Measurements from ENCODE around the gene FDX1. TPM values are rescaled to one million over a fixed set of nuclear protein-coding genes. Genes with fewer than 3 reads are reported as not detected.
A peak's percentile ranks its signal among the peaks of the same experiment; 100 is the strongest.

FDX1 gene
- polyA plus RNA-seq, 3 donors, result 3.9 to 20.2 (median 12.8) TPM

DNA sequence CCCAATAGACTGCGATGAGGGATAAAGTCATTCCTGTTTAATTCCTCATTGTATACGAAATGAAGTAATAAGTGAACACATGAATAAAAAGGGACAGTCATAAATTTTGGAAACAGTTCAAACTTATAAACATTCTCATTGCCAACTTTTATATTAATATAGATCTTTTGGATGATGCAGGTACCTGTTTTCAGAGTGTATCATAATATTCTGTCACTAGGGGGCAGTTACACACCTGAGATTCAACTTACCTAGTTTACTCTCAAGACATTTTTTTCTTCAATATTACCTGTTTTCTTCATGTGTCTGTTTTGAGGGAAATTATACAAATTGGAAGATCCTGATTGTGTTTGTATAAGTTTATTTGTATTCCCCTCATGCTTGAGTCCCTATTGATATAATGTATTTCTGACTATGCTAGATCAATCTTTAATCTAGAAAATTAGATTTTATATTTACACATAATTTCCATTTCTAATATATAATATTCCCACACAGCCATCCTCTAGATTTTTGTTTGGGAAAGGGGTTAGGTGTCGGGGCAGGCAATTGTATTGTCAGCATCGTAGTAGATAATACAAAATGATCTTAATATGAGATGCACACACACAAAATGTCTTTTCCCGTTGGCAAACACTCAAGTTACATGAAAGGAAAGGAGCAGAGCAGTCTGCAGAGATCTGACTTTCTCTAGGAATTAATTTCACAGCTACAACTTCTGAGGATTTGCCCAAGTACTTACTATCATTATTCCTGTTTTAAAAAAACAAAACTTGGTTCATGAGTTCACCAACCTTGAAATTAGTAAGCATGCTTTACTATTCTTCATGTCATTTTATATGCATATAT is 18.4 kb downstream of the FDX1 start:
- Mint-ChIP-seq H3K9me3 (peaks cover 0 to 2% (median 0%) of the 10 kb centered on the region in 7 donors), H3K36me3 (peaks cover 34 to 40% of the 10 kb centered on the region in 2 donors), H3K4me3 (no peak overlapping the region), H3K27ac (no peak overlapping the region), H3K4me1 (peaks cover 2% of the 10 kb centered on the region), H3K27me3 (ENCODE audit: low read depth in 3 of 3) (peaks cover 0 to 2% (median 0%) of the 10 kb centered on the region in 3 donors)
- H3K9ac ChIP-seq (ENCODE audit: insufficient read depth, low read length, poor library complexity, severe bottlenecking), result no peak overlapping the region
- peaks cover 4 to 31% of the 10 kb centered on the region in 2 donors for H3K36me3 ChIP-seq (replicated peaks in 1 of 2; ENCODE audit: control insufficient read depth in 1 of 2, insufficient read depth in 2 of 2, low read length in 2 of 2)
- WGBS (ENCODE audit: insufficient coverage), result no CpG with 5 or more reads among the region's 5 CpGs
- peak; percentile 36 for TF ChIP-seq CTCF (IDR thresholded peaks at IDR 0.05)
- DNase-seq, result no peak
- H3K27ac ChIP-seq (ENCODE audit: low read depth in 1 of 2, low read length in 2 of 2), result no peak overlapping the region
- intact Hi-C loops (cut with micrococcal nuclease), result no loop called here
- H2AFZ ChIP-seq (ENCODE audit: insufficient read depth, low read depth, low read length, poor library complexity, severe bottlenecking), result no peak overlapping the region
- H3K4me2 ChIP-seq (replicated peaks; ENCODE audit: extremely low read depth, low read length, poor library complexity, severe bottlenecking), result no peak overlapping the region
- H4K20me1 ChIP-seq (ENCODE audit: insufficient read depth, low read length), result peaks cover 25% of the 10 kb centered on the region
- H3K4me1 ChIP-seq (ENCODE audit: control insufficient read depth in 1 of 2, insufficient read depth in 2 of 2, low read length in 2 of 2), result no peaks in the 10 kb centered on the region
- H3K4me3 ChIP-seq (replicated peaks in 1 of 3; ENCODE audit: low read depth in 2 of 3, low read length in 3 of 3), result no peak overlapping the region
- no peaks in the 10 kb centered on the region for H3K27me3 ChIP-seq (ENCODE audit: control insufficient read depth in 2 of 2, insufficient read depth in 2 of 2, low read length in 2 of 2)
- no peaks in the 10 kb centered on the region for H3K9me3 ChIP-seq (replicated peaks in 1 of 2; ENCODE audit: control insufficient read depth in 1 of 2, insufficient read depth in 1 of 2, low read length in 2 of 2)
- H3K79me2 ChIP-seq (ENCODE audit: insufficient read depth, low read length), result peaks cover 5% of the 10 kb centered on the region

DNA sequence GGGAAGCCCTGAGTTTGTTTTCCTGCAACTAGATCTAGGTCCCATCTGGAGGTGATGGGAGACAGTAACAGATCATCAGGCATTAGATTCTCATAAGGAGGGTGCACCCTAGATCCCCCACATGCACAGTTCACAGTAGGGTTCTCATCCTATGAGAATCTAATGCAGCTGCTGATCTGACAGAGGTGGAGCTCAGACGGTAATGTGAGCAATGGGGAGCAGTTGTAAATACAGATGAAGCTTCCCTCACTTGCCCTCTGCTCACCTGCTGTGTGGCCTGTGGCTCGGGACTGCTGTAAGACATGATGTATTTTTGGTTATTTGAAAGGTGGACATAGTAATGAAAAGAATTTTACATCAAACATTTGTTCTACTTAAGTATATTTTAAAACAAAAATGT is 20.5 kb downstream of the FDX1 start:
- no peak for TF ChIP-seq CTCF (IDR thresholded peaks at IDR 0.05)
- Histone ChIP-seq H3K27ac (ENCODE audit: low read depth in 1 of 2, low read length in 2 of 2) (no peak overlapping the region), H3K9ac (ENCODE audit: insufficient read depth, low read length, poor library complexity, severe bottlenecking) (no peak overlapping the region), H3K27me3 (ENCODE audit: control insufficient read depth in 2 of 2, insufficient read depth in 2 of 2, low read length in 2 of 2) (no peaks in the 10 kb centered on the region), H2AFZ (ENCODE audit: insufficient read depth, low read depth, low read length, poor library complexity, severe bottlenecking) (no peak overlapping the region), H3K4me3 (replicated peaks in 1 of 3; ENCODE audit: low read depth in 2 of 3, low read length in 3 of 3) (no peak overlapping the region), H3K79me2 (ENCODE audit: insufficient read depth, low read length) (peaks cover 5% of the 10 kb centered on the region), H3K36me3 (replicated peaks in 1 of 2; ENCODE audit: control insufficient read depth in 1 of 2, insufficient read depth in 2 of 2, low read length in 2 of 2) (peaks cover 4 to 27% of the 10 kb centered on the region in 2 donors), H3K9me3 (replicated peaks in 1 of 2; ENCODE audit: control insufficient read depth in 1 of 2, insufficient read depth in 1 of 2, low read length in 2 of 2) (no peaks in the 10 kb centered on the region), H3K4me2 (replicated peaks; ENCODE audit: extremely low read depth, low read length, poor library complexity, severe bottlenecking) (no peak overlapping the region), H4K20me1 (ENCODE audit: insufficient read depth, low read length) (peaks cover 39% of the 10 kb centered on the region), H3K4me1 (ENCODE audit: control insufficient read depth in 1 of 2, insufficient read depth in 2 of 2, low read length in 2 of 2) (no peaks in the 10 kb centered on the region)
- intact Hi-C loops (cut with micrococcal nuclease), result no loop called here
- H3K4me3 Mint-ChIP-seq, result no peak overlapping the region
- no peak for DNase-seq
- peaks cover 0 to 2% (median 0%) of the 10 kb centered on the region in 3 donors for H3K27me3 Mint-ChIP-seq (ENCODE audit: low read depth in 3 of 3)
- peaks cover 0 to 2% (median 0%) of the 10 kb centered on the region in 7 donors for H3K9me3 Mint-ChIP-seq
- no CpG with 5 or more reads among the region's 2 CpGs for WGBS (ENCODE audit: insufficient coverage)
- peaks cover 28% of the 10 kb centered on the region in 2 donors for H3K36me3 Mint-ChIP-seq
- H3K27ac Mint-ChIP-seq, result peak overlapping the region in 1 of 7 donors; percentile 60
- peaks cover 2% of the 10 kb centered on the region for H3K4me1 Mint-ChIP-seq

Data from CD14-positive monocyte (primary cell).